Keratinocyte (primary cell): ENCODE data around the gene GPC4. TPM values are rescaled to one million over a fixed set of nuclear protein-coding genes. Genes with fewer than 3 reads are reported as not detected.

ENCODE experiments used
- DNase-seq: peaks from one replicate; pipeline ENCODE4 v3.0.0-alpha.2; 2011; ENCODE audit warnings: low read depth, missing footprints, low spot score
- FAIRE-seq: peaks from 2 replicates; lab custom pipeline; 2011; peaks lifted over from hg19 to GRCh38; lab: Jason Lieb, UNC
- H2AFZ ChIP-seq: 2 replicates; pipeline ENCODE4 v1.6.0; 2012; ENCODE audit warnings: low read length, control low read depth, inconsistent platforms; ENCODE audit not compliant: control insufficient read depth
- H3K27ac ChIP-seq: 2 replicates; pipeline ENCODE4 v1.5.1; 2011; ENCODE audit warnings: low read length; ENCODE audit not compliant: control insufficient read depth, insufficient read depth
- H3K27me3 ChIP-seq: 3 replicates; pipeline ENCODE4 v1.6.0; 2011; ENCODE audit warnings: low read length; ENCODE audit not compliant: control insufficient read depth, insufficient read depth; ENCODE audit errors: extremely low read depth
- H3K36me3 ChIP-seq, 2 experiments: 2 replicates in 1 of 2; 3 replicates in 1 of 2; pipeline ENCODE4 v1.5.1; 2011; ENCODE audit warnings: low read length in 2 of 2, mild to moderate bottlenecking in 1 of 2; ENCODE audit not compliant: control insufficient read depth in 2 of 2, insufficient read depth in 2 of 2; ENCODE audit errors: extremely low read depth in 1 of 2
- H3K4me1 ChIP-seq: 3 replicates; pipeline ENCODE4 v1.5.1; 2011; ENCODE audit warnings: low read length; ENCODE audit not compliant: control insufficient read depth, insufficient read depth; ENCODE audit errors: extremely low read depth
- H3K4me2 ChIP-seq: 3 replicates; pipeline ENCODE4 v1.6.0; 2011; ENCODE audit warnings: low read depth, low read length; ENCODE audit not compliant: control insufficient read depth, insufficient read depth; ENCODE audit errors: extremely low read depth
- H3K4me3 ChIP-seq, 3 experiments: fragments of 200-600 bp in 1 of 3; sonication (generic) in 1 of 3; 2 replicates in 2 of 3; 3 replicates in 1 of 3; pipeline ENCODE4 v1.5.1; 2011 to 2016; ENCODE audit warnings: low read length in 3 of 3, mild to moderate bottlenecking in 3 of 3, control low read depth in 2 of 3, inconsistent platforms in 1 of 3, low read depth in 1 of 3, mixed read lengths in 1 of 3, mixed run types in 1 of 3, moderate library complexity in 1 of 3; ENCODE audit not compliant: control insufficient read depth in 2 of 3, insufficient read depth in 2 of 3; ENCODE audit errors: extremely low read depth in 1 of 3
- H3K79me2 ChIP-seq: 2 replicates; pipeline ENCODE4 v1.6.0; 2012; ENCODE audit warnings: low read length; ENCODE audit not compliant: control insufficient read depth, insufficient read depth
- H3K9ac ChIP-seq: 3 replicates; pipeline ENCODE4 v1.6.0; 2011; ENCODE audit warnings: low read length; ENCODE audit not compliant: control insufficient read depth, insufficient read depth; ENCODE audit errors: extremely low read depth
- H3K9me1 ChIP-seq: 3 replicates; pipeline ENCODE4 v1.6.0; 2011; ENCODE audit warnings: low read length; ENCODE audit not compliant: control insufficient read depth, insufficient read depth; ENCODE audit errors: extremely low read depth
- H3K9me3 ChIP-seq: 2 replicates; pipeline ENCODE4 v1.5.1; 2012; ENCODE audit warnings: low read depth, low read length; ENCODE audit not compliant: control insufficient read depth
- H4K20me1 ChIP-seq: 3 replicates; pipeline ENCODE4 v1.6.0; 2011; ENCODE audit warnings: low read length; ENCODE audit not compliant: control insufficient read depth, insufficient read depth; ENCODE audit errors: extremely low read depth
- EZH2 ChIP-seq: IDR thresholded peaks from one replicate; pipeline ENCODE4 v1.6.1; 2012; ENCODE audit warnings: inconsistent platforms, mild to moderate bottlenecking, low read length, moderate library complexity
- dilution Hi-C: fragments of 300-500 bp; cut with MboI; formaldehyde crosslinking; loops from one replicate; pipeline ENCODE4 v1.7.0; 2020; ENCODE audit warnings: low sequenced_read_pairs; ENCODE audit not compliant: extremely low pct_ligation_motif_present
- polyA plus RNA-seq, 5 experiments: library from polyadenylated mRNA; depleted of rRNA in 3 of 5; stranded (reverse) in 3 of 5; stranded (forward) in 1 of 5; unstranded in 1 of 5; fragments of >200 nt; gene quantifications; 1 replicate in 1 of 5; 2 replicates in 3 of 5; 3 replicates in 1 of 5; pipeline versions ENCODE4 v1.2.1 to v1.2.3, GENCODE V29; 2011 to 2012; ENCODE audit warnings: missing spikeins in 2 of 5, low read depth in 1 of 5, low replicate concordance in 1 of 5
- TF ChIP-seq, protein P1 (sequence below), 3 experiments: IDR thresholded peaks in 1 of 3; conservative IDR thresholded peaks in 1 of 3; optimal IDR thresholded peaks in 1 of 3; 2 replicates in 2 of 3; 3 replicates in 1 of 3; pipeline versions ENCODE3 to v1.5.1; 2011; ENCODE audit warnings: low read length in 3 of 3, mild to moderate bottlenecking in 3 of 3, moderate library complexity in 2 of 3, control low read depth in 1 of 3, inconsistent platforms in 1 of 3; ENCODE audit not compliant: insufficient read depth in 2 of 3; ENCODE audit errors: extremely low read depth in 1 of 3

Gene GPC4
- polyA plus RNA-seq, 1 donor (not counting 4 experiments of a cell fraction or from before 2014, with no cell fraction given): 0.76 TPM

- dilution Hi-C loops: no loop called here
- no peak overlapping the region for H3K4me2 ChIP-seq
- no peaks in the 10 kb centered on the region for H3K9me1 ChIP-seq
- H3K27ac ChIP-seq: no peak overlapping the region
- H3K9ac ChIP-seq: no peak overlapping the region
- no peaks in the 10 kb centered on the region for H3K4me1 ChIP-seq
- no peak for TF ChIP-seq EZH2
- TF ChIP-seq, protein P1, sequence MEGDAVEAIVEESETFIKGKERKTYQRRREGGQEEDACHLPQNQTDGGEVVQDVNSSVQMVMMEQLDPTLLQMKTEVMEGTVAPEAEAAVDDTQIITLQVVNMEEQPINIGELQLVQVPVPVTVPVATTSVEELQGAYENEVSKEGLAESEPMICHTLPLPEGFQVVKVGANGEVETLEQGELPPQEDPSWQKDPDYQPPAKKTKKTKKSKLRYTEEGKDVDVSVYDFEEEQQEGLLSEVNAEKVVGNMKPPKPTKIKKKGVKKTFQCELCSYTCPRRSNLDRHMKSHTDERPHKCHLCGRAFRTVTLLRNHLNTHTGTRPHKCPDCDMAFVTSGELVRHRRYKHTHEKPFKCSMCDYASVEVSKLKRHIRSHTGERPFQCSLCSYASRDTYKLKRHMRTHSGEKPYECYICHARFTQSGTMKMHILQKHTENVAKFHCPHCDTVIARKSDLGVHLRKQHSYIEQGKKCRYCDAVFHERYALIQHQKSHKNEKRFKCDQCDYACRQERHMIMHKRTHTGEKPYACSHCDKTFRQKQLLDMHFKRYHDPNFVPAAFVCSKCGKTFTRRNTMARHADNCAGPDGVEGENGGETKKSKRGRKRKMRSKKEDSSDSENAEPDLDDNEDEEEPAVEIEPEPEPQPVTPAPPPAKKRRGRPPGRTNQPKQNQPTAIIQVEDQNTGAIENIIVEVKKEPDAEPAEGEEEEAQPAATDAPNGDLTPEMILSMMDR (optimal IDR thresholded peaks at IDR 0.05 in 1 of 3, IDR thresholded peaks at IDR 0.05 in 1 of 3, conservative IDR thresholded peaks at IDR 0.05 in 1 of 3; ENCODE audit: extremely low read depth in 1 of 3, insufficient read depth in 2 of 3, low read length in 3 of 3): no peak
- no peaks in the 10 kb centered on the region for H4K20me1 ChIP-seq
- H3K36me3 ChIP-seq: no peaks in the 10 kb centered on the region
- H3K79me2 ChIP-seq: no peaks in the 10 kb centered on the region
- no peak for DNase-seq
- H2AFZ ChIP-seq: no peak overlapping the region
- FAIRE-seq: no peak
- H3K27me3 ChIP-seq: no peaks in the 10 kb centered on the region
- no peak overlapping the region for H3K4me3 ChIP-seq
- H3K9me3 ChIP-seq: no peaks in the 10 kb centered on the region
Observed at GRCh38 chrX:133306316-133306715, 109.0 kb downstream of the GPC4 start.

DNA sequence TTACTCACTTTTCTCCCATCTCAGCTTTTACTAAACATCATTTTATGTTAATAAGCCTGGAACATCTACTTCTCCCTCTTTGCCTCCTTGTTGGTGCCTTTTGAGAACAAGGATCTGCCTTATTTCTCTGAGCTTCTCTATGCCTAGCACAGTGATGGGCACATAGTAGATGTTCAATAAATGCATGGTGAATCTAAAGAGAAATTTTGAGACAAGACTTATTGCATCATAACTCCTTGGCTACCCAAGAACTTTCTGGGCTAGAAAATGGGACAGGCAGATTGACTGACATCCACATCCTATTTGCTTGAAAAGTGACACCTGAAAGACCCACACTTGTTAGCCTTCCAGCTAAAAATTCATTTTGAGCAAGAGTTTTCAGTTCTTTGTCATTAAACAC, 109.9 kb downstream of the GPC4 start:
- dilution Hi-C loops: no loop called here
- no peak for FAIRE-seq
- DNase-seq: no peak

More for the DNA sequence above, 109.9 kb downstream of the GPC4 start:
- H3K9ac ChIP-seq: no peak overlapping the region
- H3K4me3 ChIP-seq: no peak overlapping the region
- no peaks in the 10 kb centered on the region for H3K79me2 ChIP-seq
- H3K9me1 ChIP-seq: no peaks in the 10 kb centered on the region
- no peaks in the 10 kb centered on the region for H3K27me3 ChIP-seq
- H3K36me3 ChIP-seq: no peaks in the 10 kb centered on the region
- H2AFZ ChIP-seq: no peak overlapping the region
- TF ChIP-seq, protein P1 (optimal IDR thresholded peaks at IDR 0.05 in 1 of 3, IDR thresholded peaks at IDR 0.05 in 1 of 3, conservative IDR thresholded peaks at IDR 0.05 in 1 of 3; ENCODE audit: extremely low read depth in 1 of 3, insufficient read depth in 2 of 3, low read length in 3 of 3): no peak
- no peak for TF ChIP-seq EZH2
- H3K9me3 ChIP-seq: no peaks in the 10 kb centered on the region
- no peaks in the 10 kb centered on the region for H4K20me1 ChIP-seq
- no peaks in the 10 kb centered on the region for H3K4me1 ChIP-seq
- no peak overlapping the region for H3K27ac ChIP-seq
- no peak overlapping the region for H3K4me2 ChIP-seq
